Measurements from ENCODE around the gene SRD5A2.

GRCh38 chr2:31598694-31599093, 18.0 kb upstream of the SRD5A2 start:
- TF ChIP-seq EZH2phosphoT487 (IDR thresholded peaks at IDR 0.05; ENCODE audit: low read depth) (no peak), CTCF (IDR thresholded peaks at IDR 0.05; ENCODE audit: low read depth, low read length) (no peak)

Data from OCI-LY3 (cell line).